Esophagus mucosa (tissue), 1 donor: ENCODE measurements around the gene FNBP1L. TPM values are rescaled to one million over a fixed set of nuclear protein-coding genes. Genes with fewer than 3 reads are reported as not detected.
A peak's percentile ranks its signal among the peaks of the same experiment; 100 is the strongest.

Experiments used
- ATAC-seq: fragments of 200-7000 bp; cut with Tn5 transposase; one replicate; pipeline ENCODE4 v1.9.1; 2020
- total RNA-seq: library from RNA; stranded (reverse); gene quantifications from one replicate; pipeline ENCODE4 v1.2.4, GENCODE V29; 2023
- donor health status: DM: yes; HTN: yes; CAD: no.

The FNBP1L gene
- 8.5 TPM for total RNA-seq

- ATAC-seq = peak; percentile 74
Observed at GRCh38 chr1:93447481-93448291, at the start of gene FNBP1L. Gene FNBP1L (plus strand): TSS chr1:93448118. CDS start chr1:93448282, 164 bp downstream.

- peak; percentile 72 for ATAC-seq
Observed at GRCh38 chr1:93399781-93400180, 48.1 kb upstream of the FNBP1L start.

- ATAC-seq = no peak
Observed at GRCh38 chr1:93408203-93408602, 39.7 kb upstream of the FNBP1L start.

GRCh38 chr1:93411000-93411399, 36.9 kb upstream of the FNBP1L start:
- ATAC-seq = no peak

- ATAC-seq = no peak
Observed at GRCh38 chr1:93414749-93415148, 33.2 kb upstream of the FNBP1L start.

- ATAC-seq = no peak
Observed at GRCh38 chr1:93415296-93415695, 32.6 kb upstream of the FNBP1L start.

- ATAC-seq = no peak
Observed at GRCh38 chr1:93416183-93416582, 31.7 kb upstream of the FNBP1L start.

- ATAC-seq = no peak
Observed at GRCh38 chr1:93419344-93419743, 28.6 kb upstream of the FNBP1L start.

- no peak for ATAC-seq
Observed at GRCh38 chr1:93420400-93420799, 27.5 kb upstream of the FNBP1L start.

GRCh38 chr1:93426181-93426580, 21.7 kb upstream of the FNBP1L start:
- ATAC-seq = peak; percentile 13

GRCh38 chr1:93427656-93428055, 20.3 kb upstream of the FNBP1L start:
- ATAC-seq = no peak

- no peak for ATAC-seq
Observed at GRCh38 chr1:93433407-93433961, 14.4 kb upstream of the FNBP1L start.

- ATAC-seq = no peak
Observed at GRCh38 chr1:93434088-93434487, 13.8 kb upstream of the FNBP1L start.

- peak; percentile 22 for ATAC-seq
Observed at GRCh38 chr1:93434987-93435386, 12.9 kb upstream of the FNBP1L start.

GRCh38 chr1:93435443-93435842, 12.5 kb upstream of the FNBP1L start:
- ATAC-seq = no peak

- ATAC-seq = no peak
Observed at GRCh38 chr1:93436496-93436895, 11.4 kb upstream of the FNBP1L start.

GRCh38 chr1:93437976-93438605, 9.8 kb upstream of the FNBP1L start:
- peak; percentile 51 for ATAC-seq

GRCh38 chr1:93438716-93439115, 9.2 kb upstream of the FNBP1L start:
- ATAC-seq = no peak

- no peak for ATAC-seq
Observed at GRCh38 chr1:93440272-93440671, 7.6 kb upstream of the FNBP1L start.

- no peak for ATAC-seq
Observed at GRCh38 chr1:93440706-93441105, 7.2 kb upstream of the FNBP1L start.

GRCh38 chr1:93441589-93441988, 6.3 kb upstream of the FNBP1L start:
- no peak for ATAC-seq

GRCh38 chr1:93442008-93442666, 5.8 kb upstream of the FNBP1L start:
- no peak for ATAC-seq

GRCh38 chr1:93442741-93443140, 5.2 kb upstream of the FNBP1L start:
- ATAC-seq = no peak
